K562 treated with DMSO at 1 percent for 12 hours (cell line): Measurements from ENCODE around the gene POU2F2. TPM values are rescaled to one million over a fixed set of nuclear protein-coding genes. Genes with fewer than 3 reads are reported as not detected.

ENCODE experiments used
- total RNA-seq: library from RNA; unstranded; fragments of 300-600 nt; gene quantifications from 2 replicates; pipeline ENCODE4 v1.2.3, GENCODE V29; 2022; ENCODE audit not compliant: insufficient read depth

The POU2F2 gene
- 0.16 and 0.28 TPM in 2 replicates for total RNA-seq

DNA sequence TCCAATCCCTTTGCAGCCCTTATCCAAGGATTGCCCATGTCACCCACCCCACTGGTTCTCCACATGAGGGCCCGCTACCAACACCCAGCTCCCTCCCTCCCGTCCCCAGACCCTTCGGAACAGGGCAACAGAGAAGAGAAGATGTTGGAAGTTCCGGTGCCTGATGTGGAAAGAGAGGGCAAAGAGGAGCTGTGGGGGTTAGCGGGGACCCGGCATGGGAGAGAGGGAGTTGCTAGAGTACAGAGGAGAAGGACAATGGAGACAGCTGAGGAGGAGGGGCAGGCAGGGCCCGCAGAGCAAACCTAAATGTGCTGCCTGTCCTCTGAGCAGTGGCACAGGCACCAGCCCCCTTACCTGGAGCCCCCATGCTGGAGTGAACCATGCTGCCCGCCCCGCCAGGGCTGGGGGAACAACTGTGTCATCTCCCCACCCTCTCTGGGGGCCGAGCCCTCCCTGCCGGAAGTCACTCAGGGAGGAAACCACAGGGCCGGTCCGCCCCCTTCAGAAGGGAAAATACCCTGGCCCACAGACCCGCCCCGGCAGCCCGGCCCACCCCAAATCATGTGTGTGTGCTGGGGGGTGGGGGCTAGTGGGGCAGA lies at the start of gene POU2F2:
POU2F2 (minus strand) TSS at position 417 of the 599 bp plus-strand sequence; CDS start at position 382, 35 bp downstream.

DNA sequence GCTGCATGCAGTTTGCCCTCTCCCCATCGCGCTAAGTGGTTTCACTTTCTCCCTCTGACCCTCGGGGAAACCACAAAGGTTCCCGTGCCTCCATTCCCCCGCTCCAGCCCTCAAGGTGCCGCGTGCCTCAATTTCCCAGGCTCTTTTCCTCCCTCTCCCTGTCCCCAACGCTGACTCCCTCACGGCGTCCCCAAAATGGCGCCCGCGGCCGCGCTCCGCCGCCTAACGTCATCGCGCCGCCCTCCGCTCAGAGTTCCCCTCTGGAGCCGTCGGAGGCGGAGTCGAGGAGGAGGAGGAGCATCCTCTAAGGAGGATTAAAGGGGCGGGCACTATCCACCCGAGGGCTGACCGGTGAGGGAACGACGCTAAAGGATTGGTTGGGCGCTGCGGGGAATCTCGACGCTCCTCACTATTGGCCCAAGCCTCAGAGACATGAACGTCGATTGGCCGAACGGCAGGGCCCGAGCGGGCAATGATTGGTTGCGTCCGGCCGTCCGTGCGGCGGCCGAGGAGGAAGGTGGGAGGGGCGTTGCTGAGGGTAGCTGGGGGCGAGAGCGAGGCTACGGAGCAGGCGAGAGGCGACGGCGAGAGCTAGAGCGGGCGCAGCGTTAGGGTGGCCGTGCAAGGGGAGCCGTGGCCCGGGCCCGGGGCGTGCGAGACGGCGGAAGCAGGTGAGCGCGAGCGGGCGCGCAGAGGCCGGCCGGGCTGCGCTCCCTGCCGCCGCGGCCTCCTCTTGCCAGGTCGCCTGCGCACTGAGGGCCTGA lies 56.4 kb downstream of the POU2F2 start, which contains the start of gene ZNF574:
ZNF574 (plus strand) TSS at position 551 of the 764 bp plus-strand sequence. CDS start 2,441 bp downstream, outside the sequence.

DNA sequence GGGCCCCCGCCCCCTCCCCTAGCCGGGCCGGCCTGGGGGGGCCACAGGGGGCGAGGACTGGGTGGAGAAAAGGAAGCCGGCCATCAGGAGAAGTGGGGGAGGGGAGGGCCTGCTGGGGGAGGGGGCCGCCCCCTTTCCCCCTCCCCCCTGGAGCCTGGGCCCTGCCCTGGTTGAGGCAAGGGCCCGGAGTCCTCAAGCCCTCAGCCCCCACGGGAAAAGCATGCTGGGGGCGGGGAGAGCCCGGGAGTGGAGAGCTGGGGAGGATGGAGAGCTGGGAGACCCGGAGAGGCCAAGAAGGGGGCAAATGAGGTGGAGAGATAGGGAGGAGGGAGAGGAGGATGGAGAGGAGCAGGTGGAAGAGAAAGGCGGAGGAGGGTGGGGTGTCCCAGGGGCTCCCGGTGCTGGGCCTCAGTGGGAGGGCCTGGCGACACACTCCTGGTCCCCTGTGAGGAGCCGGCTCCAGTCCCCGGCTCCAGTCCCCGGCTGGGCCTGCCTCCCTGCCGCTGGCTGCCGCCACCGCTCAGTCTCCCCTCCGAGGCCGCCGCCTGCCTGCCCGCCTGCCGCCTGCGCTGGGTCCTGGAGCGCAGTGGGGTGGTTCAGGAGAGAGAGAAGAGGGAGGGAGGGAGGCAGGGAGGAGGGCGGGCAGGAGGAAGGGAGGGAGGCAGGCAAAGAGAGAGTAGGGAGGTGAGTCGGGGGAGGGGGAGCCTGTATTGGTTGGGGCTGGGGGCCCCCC lies 62.5 kb downstream of the POU2F2 start, which contains the start of gene GRIK5:
GRIK5 (minus strand) TSS at position 588 of the 733 bp plus-strand sequence. CDS start 4,436 bp downstream, outside the sequence.

Other genes starting within 250 kb of the POU2F2 start
- gene ARHGEF1, start 249.3 kb downstream of the POU2F2 start, total RNA-seq, result 83.2 and 94.1 TPM in 2 replicates
- gene ERFL, start 204.0 kb downstream of the POU2F2 start, total RNA-seq, result 0.41 and 0.53 TPM in 2 replicates
- gene RABAC1, start 173.1 kb downstream of the POU2F2 start, total RNA-seq, result 140 and 218 TPM in 2 replicates
- gene ATP1A3, start 138.2 kb downstream of the POU2F2 start, total RNA-seq, result 0.70 and 0.97 TPM in 2 replicates
- gene GRIK5, start 62.2 kb downstream of the POU2F2 start, total RNA-seq, result 2.1 and 4.2 TPM in 2 replicates
- gene ZNF574, start 56.3 kb downstream of the POU2F2 start, total RNA-seq, result 16.1 and 22.8 TPM in 2 replicates
- 43.1 and 48.3 TPM in 2 replicates for gene DEDD2, start 85.2 kb upstream of the POU2F2 start, total RNA-seq
- gene ZNF526, start 87.9 kb upstream of the POU2F2 start, total RNA-seq, result 6.2 and 12.9 TPM in 2 replicates
- 61.4 and 81.1 TPM in 2 replicates for gene GSK3A, start 110.2 kb upstream of the POU2F2 start, total RNA-seq
- gene ERF, start 122.7 kb upstream of the POU2F2 start, total RNA-seq, result 31.2 and 44.7 TPM in 2 replicates
- gene CIC, start 136.8 kb upstream of the POU2F2 start, total RNA-seq, result 25.9 and 48.3 TPM in 2 replicates
- gene PRR19, start 169.7 kb upstream of the POU2F2 start, total RNA-seq, result 1.7 TPM in 1 of 2 replicates, not detected in the other
- 99.0 and 119 TPM in 2 replicates for gene PAFAH1B3, start 170.2 kb upstream of the POU2F2 start, total RNA-seq
- 0.69 TPM in 1 of 2 replicates, not detected in the other for gene TMEM145, start 180.9 kb upstream of the POU2F2 start, total RNA-seq
- gene MEGF8, start 193.2 kb upstream of the POU2F2 start, total RNA-seq, result 5.6 and 18.1 TPM in 2 replicates